Fibroblast of the aortic adventitia (primary cell): ENCODE data around the gene EXOC3L1. TPM values are rescaled to one million over a fixed set of nuclear protein-coding genes. Genes with fewer than 3 reads are reported as not detected.

Source experiments
- DNase-seq: peaks from one replicate; pipeline ENCODE4 v3.0.0-alpha.2; 2010; ENCODE audit warnings: low read depth
- H3K4me3 ChIP-seq: 2 replicates; pipeline ENCODE4 v1.5.1; 2011; ENCODE audit warnings: low read depth, mild to moderate bottlenecking, control low read depth, low read length, moderate library complexity
- CTCF ChIP-seq: IDR thresholded peaks from 2 replicates; pipeline ENCODE4 v1.5.1; 2011; ENCODE audit warnings: mild to moderate bottlenecking, low read length, control low read depth, inconsistent platforms; ENCODE audit not compliant: insufficient read depth
- total RNA-seq: library from RNA; depleted of rRNA; stranded (reverse); fragments of >200 nt; gene quantifications from 2 replicates; pipeline ENCODE4 v1.2.3, GENCODE V29; 2012; ENCODE audit warnings: low replicate concordance

Gene EXOC3L1
- total RNA-seq, 1 donor = not detected

- DNase-seq = no peak
- H3K4me3 ChIP-seq = peak overlapping the region; percentile 100
- TF ChIP-seq CTCF = no peak
Observed at GRCh38 chr16:67228034-67228785, 38.3 kb upstream of the EXOC3L1 start.

DNA sequence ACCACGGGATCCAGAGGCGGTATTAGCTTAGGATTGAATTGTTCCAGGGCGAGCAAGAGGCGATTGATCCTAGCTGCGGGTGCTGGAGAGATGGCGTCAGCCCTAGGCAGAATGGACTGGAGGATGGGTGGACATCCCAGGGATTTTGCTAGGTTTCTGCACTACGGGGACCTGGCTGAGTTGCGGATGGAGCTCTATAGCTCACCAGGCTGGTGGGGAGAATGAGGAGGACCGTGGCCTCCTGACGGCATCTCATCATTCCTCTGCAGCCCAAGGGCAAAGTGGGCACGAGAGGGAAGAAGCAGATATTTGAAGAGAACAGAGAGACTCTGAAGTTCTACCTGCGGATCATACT lies 37.6 kb upstream of the EXOC3L1 start:
- no peak for TF ChIP-seq CTCF

DNA sequence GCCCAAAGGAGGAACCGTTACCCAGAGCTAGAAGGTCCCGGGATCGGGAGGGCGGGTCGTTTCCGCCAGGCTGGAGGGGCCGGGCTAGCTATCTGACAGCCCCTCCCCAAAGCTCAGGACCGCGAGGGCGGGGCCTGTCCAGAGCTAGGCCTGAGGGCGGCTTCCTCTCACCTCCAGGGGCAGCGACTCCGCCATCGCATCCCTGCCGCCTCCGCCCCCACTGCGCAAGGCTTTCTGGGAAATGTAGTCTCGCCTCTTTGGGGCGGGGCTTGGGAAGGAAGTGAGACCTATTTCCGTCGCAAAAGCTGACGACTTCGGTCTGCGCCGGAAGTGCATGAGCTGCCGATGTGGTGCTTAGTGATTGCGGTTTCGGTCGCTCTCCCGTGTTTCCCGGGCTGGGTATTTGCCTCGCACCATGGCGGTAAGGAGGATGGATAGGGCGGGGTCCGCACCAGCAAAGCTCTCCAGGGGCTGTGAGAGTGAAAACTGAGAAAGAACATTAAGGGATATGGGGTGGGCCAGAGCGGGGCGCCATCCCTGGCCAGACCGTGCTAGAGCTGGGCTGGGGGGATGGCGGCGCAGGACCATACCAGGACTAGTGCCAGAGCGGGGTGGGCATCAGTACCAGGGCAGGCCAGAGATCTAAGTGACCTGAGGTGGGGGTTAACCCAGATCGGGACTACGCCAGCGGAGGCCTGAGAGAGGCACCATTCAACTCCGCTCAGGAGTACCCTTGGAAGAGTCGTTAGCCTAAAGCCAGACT lies 37.0 kb upstream of the EXOC3L1 start, which contains the start of gene TMEM208:
Gene TMEM208 (plus strand): TSS at position 327 of the 763 bp plus-strand sequence. CDS start 89 bp downstream, at position 416.
- H3K4me3 ChIP-seq = peak within 1 kb of the TSS; percentile 100
- peak; percentile 10 for TF ChIP-seq CTCF
- peak; percentile 98 for DNase-seq

More for the DNA sequence above, 37.6 kb upstream of the EXOC3L1 start:
- no peak for DNase-seq
- H3K4me3 ChIP-seq = peak overlapping the region; percentile 100

- peak overlapping the region; percentile 92 for H3K4me3 ChIP-seq
- no peak for TF ChIP-seq CTCF
- DNase-seq = no peak
Observed at GRCh38 chr16:67226295-67226803, 36.4 kb upstream of the EXOC3L1 start.

GRCh38 chr16:67223992-67224391 lies 34.1 kb upstream of the EXOC3L1 start:
- DNase-seq = no peak
- TF ChIP-seq CTCF = no peak
- no peak overlapping the region for H3K4me3 ChIP-seq

- DNase-seq = peak; percentile 26
- no peak overlapping the region for H3K4me3 ChIP-seq
- TF ChIP-seq CTCF = no peak
Observed at GRCh38 chr16:67216612-67217490, 26.9 kb upstream of the EXOC3L1 start.
